Stimulated activated CD8-positive, alpha-beta memory T cell treated with anti-CD3 and anti-CD28 coated beads, Interleukin-4, amount 100 ng/mL, for 1 hour (primary cell): ENCODE results near the gene SIAH2.

Experiments
- DNase-seq, 2 donors: peaks; one replicate each; pipeline ENCODE4 v3.0.0-alpha.2; 2020; ENCODE audit warnings: low read depth in 2 of 2, low spot score in 1 of 2

The SIAH2 gene

GRCh38 chr3:150775001-150775599, 12.1 kb upstream of the SIAH2 start:
- DNase-seq = no peak

DNA sequence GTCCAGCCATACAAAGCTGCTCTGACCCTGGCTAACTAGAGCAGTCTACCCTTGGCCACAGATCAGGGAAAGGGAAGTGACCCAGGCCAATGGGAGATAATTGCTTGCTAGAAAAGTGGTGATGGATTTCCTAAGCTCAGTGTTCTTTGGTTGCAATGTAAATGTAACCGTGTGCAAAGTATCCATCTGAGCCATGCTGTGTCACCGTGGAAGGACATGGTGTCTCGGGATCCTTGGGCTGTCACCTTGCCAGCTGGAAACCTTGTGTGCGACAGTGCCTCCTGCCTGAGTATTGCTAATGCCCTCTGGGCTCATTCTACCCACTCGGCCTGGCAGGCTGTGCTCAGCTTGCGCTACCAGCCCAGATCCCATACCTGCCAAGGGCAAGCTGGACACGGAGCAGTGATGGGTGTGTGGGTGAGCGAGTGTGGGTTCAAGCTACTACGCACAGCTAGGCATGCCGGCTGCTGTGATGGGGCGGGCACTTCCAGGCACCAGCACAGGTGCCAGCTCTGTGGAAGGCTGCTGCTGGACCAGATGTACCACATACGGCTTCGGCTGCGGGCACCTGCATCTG, 10.7 kb upstream of the SIAH2 start:
- DNase-seq = no peak

DNA sequence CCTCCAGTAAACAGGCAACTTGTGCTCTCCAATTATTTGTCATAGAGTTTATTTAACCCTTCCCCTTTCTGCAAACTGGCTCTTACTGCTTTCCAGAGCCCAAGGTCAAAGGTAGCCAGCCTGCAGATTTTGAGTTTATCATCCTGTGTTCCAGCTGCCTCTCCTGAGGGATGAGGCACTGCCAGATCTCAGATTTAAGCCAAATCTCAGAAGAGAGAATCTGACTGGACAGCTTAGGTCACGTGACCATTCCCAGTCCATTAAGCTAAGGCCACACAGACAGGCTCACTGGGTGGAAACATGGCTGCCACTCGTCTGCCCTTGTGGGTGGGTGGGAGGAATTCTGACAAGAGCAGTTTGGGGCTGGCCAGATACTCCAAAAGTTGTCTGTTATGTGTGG, 8.6 kb upstream of the SIAH2 start:
- no peak for DNase-seq

DNA sequence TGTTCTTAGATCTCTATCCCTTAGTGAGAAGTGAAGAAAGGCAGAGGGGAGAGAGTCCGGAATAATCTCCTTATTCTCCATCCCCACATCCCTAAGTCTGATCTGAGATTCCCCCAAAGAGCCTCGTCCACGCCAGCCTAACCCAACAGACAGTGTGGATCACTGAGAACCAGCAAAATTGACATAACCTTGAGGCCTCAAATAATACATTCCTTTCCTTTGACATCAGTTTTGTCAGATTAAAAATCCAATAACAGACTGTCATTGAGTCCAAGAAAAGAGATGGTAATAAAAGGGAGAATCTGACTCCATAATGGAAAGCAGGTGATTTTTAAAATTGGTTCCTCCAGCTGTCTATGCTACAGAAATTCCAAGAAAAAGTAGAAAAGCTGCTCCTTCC, 7.7 kb upstream of the SIAH2 start:
- no peak for DNase-seq

GRCh38 chr3:150766742-150767141, 3.8 kb upstream of the SIAH2 start:
- DNase-seq = no peak

- DNase-seq = no peak
Measured at GRCh38 chr3:150765949-150766720, 3.2 kb upstream of the SIAH2 start.

DNA sequence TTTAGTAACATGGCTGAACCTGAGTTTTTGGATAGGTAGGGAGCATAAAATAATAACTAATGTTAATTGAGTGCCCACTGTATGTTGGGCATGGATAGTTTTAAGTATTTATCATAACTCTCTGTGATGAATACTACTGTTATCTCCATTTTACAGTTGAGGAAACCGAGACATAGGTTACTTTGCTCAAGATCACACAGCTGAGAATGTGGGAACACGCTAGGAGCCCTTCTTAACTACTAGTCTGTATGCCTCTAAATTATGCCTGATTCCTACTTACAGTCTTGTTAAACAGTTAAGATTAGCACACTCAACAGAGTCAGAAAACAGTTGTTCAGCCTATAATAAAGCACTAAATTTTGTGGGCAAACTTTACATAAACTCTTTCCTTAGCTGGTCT, 2.0 kb upstream of the SIAH2 start:
- no peak for DNase-seq

DNA sequence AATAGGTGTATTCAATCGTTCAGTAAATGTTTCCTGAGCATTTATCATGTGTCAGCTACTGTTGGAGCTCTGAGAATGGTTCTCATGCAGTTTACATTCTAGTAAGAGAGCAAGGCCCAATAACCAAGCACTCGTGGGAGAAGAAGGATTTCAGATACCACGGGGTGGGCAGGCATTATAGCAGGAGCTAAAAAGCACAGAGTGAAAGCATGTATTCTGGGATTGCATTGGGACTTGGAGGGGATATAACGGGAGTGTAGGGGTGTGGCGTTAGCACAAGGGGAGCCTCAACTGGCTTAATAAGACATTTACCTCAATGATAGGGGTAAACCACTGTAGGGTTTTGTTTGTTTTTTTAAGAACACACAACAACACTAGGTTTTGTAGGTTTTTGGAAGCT, 1.6 kb upstream of the SIAH2 start:
- no peak for DNase-seq

- DNase-seq = peak in 1 of 2 donors; percentile 22
Measured at GRCh38 chr3:150763841-150764483, 993 bp upstream of the SIAH2 start.

DNA sequence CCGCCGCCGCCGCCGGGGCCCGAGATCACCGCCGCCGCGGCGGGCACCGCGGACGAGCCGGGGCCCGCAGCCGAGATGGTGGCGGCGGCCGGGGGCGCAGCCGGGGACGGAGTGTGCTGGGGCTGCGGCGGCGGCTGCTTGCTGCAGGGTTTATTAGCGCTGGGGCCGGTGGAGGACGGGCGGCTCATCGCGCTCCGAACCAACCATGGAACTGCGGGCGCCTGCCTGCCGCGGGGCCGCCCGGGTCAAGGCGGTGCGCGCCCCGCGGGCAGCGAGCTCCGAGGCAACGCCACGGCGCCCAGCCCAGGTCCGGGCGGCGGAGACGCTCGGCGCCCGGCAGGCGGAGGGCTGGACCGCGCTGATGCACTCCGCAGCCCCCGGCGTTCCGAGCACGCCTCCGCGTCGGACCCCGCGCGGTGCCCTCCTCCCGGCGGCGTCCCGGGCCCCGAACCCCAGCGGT, 277 bp downstream of the SIAH2 start:
- no peak for DNase-seq

GRCh38 chr3:150761831-150762661, 923 bp downstream of the SIAH2 start:
- no peak for DNase-seq

- no peak for DNase-seq
Measured at GRCh38 chr3:150760431-150761200, 2.4 kb downstream of the SIAH2 start.

DNA sequence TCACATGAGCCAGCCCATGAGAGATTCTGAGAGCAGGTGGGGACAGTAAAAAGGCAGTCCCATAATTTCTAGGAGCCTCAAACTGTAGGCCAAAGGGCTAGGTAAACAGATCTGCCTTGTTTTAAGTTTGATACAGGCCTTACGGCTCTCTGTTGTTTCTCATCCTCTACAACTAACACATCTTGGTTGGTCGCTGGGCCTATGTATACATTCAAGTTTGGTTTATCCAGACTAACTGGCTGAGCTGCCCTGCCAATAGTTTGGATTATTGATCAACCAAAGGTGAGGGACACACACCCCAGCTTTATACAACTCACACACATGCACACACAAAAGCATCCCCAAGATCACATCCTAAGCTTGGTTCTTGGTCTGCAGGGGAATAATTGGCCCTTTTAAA, 3.0 kb downstream of the SIAH2 start:
- no peak for DNase-seq

GRCh38 chr3:150759319-150759718, 3.6 kb downstream of the SIAH2 start:
- no peak for DNase-seq

DNA sequence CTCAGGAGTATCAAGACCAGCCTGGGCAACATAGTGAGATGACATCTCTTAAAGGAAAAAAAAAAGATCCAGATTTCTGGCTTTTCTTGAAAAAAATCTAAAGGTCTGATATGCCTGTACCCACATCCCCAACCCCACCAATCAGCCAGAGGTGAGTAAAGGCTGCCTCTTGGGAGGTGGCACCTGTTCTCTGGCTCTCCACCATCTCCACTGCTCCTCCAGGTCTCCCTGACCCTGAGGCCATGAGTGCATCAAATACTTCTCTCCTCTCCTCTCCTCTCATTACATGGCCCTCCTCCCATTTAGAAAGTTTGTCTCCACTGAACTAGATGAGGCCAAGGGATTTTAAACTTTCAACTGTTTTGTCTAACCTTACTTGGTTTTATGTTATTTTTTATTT, 5.2 kb downstream of the SIAH2 start:
- no peak for DNase-seq

GRCh38 chr3:150757364-150757763, 5.6 kb downstream of the SIAH2 start:
- DNase-seq = no peak

DNA sequence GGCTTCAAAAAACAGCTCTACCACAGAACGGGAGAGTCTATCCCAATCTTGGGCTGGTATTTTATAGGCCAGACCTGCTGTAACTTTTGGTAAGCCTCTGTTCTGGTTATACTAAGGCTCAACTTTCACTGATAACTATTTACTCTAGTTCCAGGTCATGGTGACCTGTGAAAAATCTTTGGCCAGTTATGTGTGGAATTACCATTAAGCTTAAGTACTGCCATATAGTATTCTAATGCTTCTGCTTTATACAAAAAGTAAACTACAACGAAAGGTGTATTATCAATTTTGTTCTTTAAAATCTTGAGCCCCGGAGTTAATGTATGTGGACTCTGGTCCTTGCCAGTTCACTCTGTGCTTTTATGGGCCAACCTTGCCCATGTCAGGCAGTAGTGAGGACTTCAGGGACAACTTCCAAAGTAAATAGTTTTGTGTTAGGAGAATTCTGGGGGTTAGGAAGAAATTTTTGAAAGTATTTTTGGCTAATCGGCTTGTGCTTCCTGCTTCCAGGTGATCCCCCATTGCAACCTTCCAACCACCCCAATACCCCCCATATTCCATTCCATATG, 6.4 kb downstream of the SIAH2 start:
- no peak for DNase-seq

GRCh38 chr3:150755902-150756301, 7.1 kb downstream of the SIAH2 start:
- no peak for DNase-seq

GRCh38 chr3:150754896-150755295, 8.1 kb downstream of the SIAH2 start:
- DNase-seq = no peak

- no peak for DNase-seq
Measured at GRCh38 chr3:150751781-150752263, 11.1 kb downstream of the SIAH2 start.
